SIG-M5 treated with dmso at 0.1 percent for 504 hours (cell line): ENCODE results near the gene TBC1D14.

Source experiments
- DNase-seq: peaks from one replicate; lab custom pipeline; 2025; ENCODE audit not compliant: unreplicated experiment; lab: John Stamatoyannopoulos, UW

The TBC1D14 gene

GRCh38 chr4:7054106-7054880, 144.7 kb downstream of the TBC1D14 start:
- DNase-seq: no peak

DNA sequence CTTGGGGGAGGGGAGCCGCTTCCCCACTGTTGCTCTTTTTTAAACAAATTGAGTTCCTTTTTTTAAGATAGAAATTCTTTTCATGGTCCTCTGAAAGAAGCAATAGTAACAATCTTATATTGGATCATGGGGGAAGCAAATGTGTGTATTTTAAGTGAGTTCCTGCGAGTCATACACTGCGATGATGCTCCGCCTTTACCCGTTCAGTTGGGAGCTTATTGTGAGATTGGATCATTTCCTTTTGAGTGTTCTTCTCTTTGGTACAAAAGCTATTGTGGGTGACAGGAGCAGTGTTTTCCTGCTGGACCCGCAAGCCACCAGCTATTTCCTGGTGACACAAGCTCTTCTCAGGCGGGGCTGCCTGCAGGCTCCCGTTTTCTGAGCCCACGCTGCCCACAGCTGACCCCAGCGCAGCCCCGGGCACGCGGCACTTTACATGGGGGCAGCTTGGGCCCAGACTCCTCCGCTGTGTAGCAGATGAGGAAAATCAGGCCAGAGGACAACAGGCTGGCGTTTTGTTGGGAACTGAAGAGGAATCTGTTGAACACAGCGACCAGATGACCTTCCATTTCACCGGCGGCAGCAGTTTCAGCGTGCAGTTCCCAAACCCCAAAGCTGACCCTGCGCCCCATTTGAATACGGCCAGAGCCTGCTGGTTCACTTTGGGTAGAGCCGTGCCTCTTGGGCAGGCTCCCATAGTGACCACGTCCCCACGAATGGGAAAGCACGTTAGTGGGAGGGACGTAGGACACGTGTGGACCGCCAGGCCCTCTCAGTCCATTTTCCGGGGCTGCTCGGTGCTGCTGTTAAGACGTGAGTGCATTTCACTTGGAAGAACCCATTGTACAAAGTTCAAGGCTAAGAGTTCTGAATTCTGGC, 145.7 kb downstream of the TBC1D14 start:
- DNase-seq: no peak

DNA sequence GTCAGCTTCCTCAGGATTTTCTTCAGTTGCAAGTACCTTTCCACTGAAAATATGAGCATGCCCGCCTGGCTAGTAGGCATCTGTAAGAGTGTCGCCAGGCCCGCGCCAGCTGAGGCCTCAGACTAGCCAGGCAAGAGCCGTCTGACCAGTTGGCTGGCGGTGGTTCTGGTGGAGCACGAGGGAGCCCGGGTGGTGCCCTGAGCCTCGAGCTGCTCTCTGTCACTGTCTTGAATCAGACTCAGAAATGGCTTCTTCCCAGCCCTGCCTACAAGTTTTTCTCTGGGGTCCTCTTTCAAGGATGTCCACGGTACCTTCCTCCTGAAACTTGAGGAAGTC, 146.3 kb downstream of the TBC1D14 start:
- no peak for DNase-seq

GRCh38 chr4:7058792-7059191, 149.2 kb downstream of the TBC1D14 start:
- no peak for DNase-seq

DNA sequence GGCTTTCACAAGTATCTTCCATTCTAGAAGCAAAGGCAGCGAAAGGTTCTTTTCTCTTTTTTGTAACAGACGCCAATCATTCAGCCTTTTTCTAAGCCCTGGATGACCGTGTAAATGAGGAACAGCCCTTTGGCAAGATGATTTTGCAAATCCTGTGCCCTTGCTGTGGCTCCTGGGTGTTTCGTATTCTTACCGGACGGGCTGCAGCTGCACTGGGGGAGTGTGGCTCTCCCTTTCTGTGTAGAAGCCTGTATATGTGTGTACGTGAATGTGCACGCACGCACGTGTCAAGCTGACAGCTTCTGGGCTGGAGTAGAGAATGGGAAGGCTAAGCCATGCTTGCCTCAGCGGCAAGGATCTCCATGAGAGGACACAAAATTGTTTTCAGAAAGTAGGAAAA, 150.0 kb downstream of the TBC1D14 start:
- peak; percentile 92 for DNase-seq

DNA sequence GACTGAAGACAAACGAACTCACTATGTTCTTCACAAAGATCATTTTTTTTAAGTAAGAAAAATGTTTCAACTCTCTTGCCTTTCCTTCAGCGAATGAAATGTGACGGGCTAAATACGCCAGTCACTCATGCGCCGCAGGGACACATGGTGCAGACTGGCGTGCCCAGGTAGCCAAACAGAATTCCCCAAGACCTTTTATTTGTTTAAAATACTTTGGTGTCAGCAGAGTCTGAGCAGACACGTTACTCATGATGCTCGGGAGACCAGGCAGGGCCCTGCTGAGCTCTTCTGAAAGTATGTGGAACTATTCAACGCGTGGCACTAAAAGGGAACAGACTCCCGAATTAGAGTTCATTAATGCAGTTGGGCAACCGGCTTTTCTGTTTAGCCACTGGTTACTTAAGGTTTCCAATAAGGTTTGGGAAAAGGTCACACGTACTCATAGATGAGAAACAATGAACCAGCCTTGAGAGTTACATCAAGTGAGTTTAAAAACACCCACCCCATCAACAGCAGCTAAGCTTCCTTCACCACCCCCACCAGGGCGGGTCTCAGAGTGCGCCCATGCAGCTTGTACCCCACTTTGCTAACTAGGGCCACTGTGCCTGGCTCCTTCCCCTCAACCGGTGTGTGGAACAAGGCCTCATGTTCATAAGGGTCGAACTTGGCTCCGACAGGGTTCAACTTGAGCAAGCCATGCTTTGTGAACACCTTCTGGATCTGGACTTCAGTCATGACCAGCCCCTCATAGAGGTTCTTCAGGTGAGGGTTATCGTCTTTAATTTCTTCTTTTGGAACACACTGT, 150.9 kb downstream of the TBC1D14 start:
- peak; percentile 84 for DNase-seq

GRCh38 chr4:7061815-7062214, 152.2 kb downstream of the TBC1D14 start:
- DNase-seq: no peak

- no peak for DNase-seq
These were observed 153.2 kb downstream of the TBC1D14 start for GRCh38 chr4:7062816-7063215.

GRCh38 chr4:7063362-7063761, 153.7 kb downstream of the TBC1D14 start:
- DNase-seq: no peak

DNA sequence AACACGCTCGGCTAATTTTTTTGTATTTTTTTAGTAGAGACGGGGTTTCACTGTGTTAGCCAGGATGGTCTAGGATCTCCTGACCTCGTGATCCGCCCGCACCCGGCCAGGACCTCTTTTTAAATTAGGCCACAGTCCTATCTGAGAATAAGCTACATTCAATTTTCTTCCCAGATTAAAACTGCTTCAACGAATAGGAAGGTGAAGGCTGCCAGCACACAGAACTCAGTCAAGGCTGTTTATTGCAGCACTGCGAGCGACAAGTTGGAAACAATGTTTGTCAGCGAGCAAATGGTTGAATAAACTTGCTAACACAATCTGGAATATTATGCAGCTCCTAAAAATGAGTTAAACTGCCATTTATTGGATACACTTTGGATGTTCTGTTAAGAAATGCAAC, 156.4 kb downstream of the TBC1D14 start:
- DNase-seq: no peak

DNA sequence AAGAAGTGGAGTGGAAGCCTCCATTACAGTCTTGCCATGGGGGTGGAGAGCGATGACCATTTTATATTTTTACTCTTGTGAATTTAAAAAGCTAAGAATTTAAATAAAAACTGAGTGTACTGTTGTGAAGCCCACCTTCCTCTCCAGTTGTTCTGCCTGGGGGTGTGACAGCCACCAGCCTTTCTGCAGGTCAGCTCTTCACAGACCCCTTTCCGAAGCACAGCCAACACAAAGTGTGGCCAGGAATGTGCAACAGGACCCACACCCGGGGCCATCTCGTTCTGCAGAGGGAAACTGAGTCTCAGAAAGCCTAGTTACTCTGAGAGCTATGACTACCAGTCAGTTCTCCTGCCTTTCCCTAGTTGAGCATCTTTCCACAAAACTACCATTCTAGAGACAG, 156.9 kb downstream of the TBC1D14 start:
- no peak for DNase-seq

DNA sequence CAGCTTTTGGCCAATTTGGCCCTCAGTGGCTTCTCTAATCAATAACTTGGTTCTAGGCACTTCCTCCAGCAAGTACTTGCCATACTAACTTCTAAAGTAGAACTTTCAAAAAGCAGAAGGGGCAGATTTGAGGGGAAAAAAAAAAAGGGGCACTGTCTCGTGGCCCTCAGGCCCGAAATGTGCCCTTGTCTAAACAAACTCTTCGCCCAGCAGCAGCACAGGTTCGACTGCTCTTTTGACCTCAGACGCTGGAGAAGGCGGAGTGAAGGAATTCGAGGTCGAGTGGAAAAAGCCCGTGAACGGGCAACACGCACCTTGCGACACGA, 157.5 kb downstream of the TBC1D14 start:
- peak; percentile 24 for DNase-seq

GRCh38 chr4:7067452-7068278, 158.0 kb downstream of the TBC1D14 start, which contains the start of gene GRPEL1:
TSS of gene GRPEL1 (minus strand) at chr4:7068064. CDS start at chr4:7068032, 32 bp downstream.
- peak; percentile 98 for DNase-seq

DNA sequence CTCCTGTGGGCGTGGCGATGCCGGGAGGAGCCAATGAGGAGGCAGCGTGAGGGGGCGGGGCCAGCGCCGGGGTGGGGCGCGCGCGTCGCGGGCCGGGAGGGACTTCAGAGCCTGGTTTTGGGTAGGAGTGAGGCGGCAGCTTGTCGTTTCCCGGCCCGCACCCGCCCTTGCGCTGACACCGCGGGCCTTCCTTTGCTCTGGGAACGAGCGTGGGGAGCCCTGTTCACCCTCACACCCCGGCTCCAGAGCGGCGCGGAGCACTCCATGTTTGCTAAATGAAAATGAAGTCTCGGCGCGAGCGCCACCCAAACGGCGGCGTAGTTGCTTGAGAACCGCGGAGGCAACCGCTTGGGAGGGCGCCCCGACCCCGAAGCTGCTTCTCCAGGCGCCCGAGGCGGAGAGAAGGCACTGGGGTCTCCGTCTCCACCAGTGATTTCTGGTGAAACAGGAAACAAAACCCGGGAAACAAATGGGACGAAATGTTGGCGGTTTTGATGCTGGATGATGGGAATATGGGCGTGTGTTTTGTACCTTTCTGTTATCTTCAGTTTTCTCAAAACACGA, 158.7 kb downstream of the TBC1D14 start:
- no peak for DNase-seq

GRCh38 chr4:7068883-7069282, 159.3 kb downstream of the TBC1D14 start:
- DNase-seq: no peak

DNA sequence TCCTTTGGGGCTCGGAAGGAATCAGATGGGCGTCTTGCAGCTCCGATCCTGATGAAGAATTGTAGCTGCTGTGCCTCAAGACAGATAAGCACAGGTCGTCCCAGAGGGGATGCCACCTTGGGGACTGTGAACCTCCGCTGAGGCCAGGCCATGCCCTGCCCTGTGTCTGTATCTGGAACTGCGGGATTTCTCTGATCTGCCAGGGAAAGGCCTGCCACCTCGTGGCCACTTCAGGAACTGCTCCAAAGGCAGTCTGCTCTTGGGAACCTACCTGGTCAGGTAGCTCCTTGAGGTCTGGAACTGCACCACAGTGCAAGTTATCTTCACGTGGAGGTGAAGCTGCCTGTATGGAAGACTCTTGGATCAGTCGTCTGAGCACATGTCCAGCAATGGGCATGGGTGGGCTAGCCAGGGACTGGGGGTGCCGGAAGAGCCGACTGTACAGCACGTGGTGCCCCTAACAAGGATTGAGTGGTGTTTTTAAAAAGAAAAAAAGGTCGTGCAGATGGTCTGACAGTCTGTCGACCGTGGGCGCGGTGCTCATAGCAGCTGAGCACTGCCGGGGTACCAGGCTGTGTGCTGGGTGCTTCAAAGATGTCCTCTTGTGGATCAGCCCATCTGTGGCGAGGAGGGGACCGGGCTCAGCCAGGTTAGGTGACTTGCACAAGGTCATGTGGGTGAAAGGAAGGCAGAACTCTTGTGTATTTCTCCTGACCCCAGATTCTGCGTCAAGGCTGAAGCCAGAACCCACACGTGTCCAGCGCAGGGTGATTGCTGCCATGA, 161.3 kb downstream of the TBC1D14 start:
- peak; percentile 74 for DNase-seq

DNA sequence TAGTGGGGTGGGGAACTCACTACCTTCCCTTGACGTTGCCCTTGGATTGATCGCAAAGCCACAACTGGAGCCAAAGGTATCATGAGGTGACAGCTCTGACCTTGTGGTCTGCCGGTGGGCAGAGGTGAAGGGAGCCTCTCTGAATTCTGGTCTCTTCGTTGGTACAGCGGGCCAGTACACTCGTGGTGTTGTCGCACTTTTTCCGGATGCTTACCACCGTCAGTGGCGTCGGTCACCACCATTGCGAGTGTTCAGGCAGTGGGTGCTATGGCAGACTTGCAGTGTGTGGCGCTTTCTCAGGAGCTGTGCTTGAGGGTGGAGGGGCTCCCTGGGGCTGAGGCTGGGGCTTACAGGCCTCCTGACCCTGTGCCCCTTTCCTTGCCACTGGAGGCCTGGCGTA, 163.4 kb downstream of the TBC1D14 start:
- no peak for DNase-seq

GRCh38 chr4:7073526-7074390, 164.1 kb downstream of the TBC1D14 start:
- peak; percentile 15 for DNase-seq

GRCh38 chr4:7074426-7074825, 164.8 kb downstream of the TBC1D14 start:
- DNase-seq: no peak
